NCI-H1105 treated with DMSO at 0.1 percent for 48 hours (cell line): ENCODE measurements around the gene LCT.
"Not testable (repeated sequence)": the region's sequence is repeated elsewhere in the genome, so short reads cannot be mapped to it uniquely, and the experiment has no call there.

ENCODE experiments used
- DNase-seq: peaks from one replicate; lab custom pipeline; 2025; lab: John Stamatoyannopoulos, UW

LCT gene

GRCh38 chr2:135797497-135798274 lies 39.3 kb downstream of the LCT start:
- peak; percentile 28 for DNase-seq

GRCh38 chr2:135796606-135797005 lies 40.4 kb downstream of the LCT start:
- DNase-seq = no peak

GRCh38 chr2:135795641-135796040 lies 41.3 kb downstream of the LCT start:
- DNase-seq = not testable (repeated sequence)

- DNase-seq = no peak
These were observed 44.4 kb downstream of the LCT start for GRCh38 chr2:135792401-135793150.

GRCh38 chr2:135791418-135792190 lies 45.4 kb downstream of the LCT start:
- DNase-seq = no peak

- no peak for DNase-seq
These were observed 46.6 kb downstream of the LCT start for GRCh38 chr2:135790423-135790822.

GRCh38 chr2:135786823-135787222 lies 50.2 kb downstream of the LCT start:
- no peak for DNase-seq

GRCh38 chr2:135785032-135785431 lies 52.0 kb downstream of the LCT start:
- DNase-seq = no peak

- no peak for DNase-seq
These were observed 53.5 kb downstream of the LCT start for GRCh38 chr2:135783439-135783838.

- DNase-seq = no peak
These were observed 54.8 kb downstream of the LCT start for GRCh38 chr2:135782231-135782630.

- no peak for DNase-seq
These were observed 60.6 kb downstream of the LCT start for GRCh38 chr2:135776367-135776766.

GRCh38 chr2:135775420-135775819 lies 61.6 kb downstream of the LCT start:
- no peak for DNase-seq

- no peak for DNase-seq
These were observed 63.1 kb downstream of the LCT start for GRCh38 chr2:135773917-135774316.

GRCh38 chr2:135773319-135773718 lies 63.7 kb downstream of the LCT start:
- no peak for DNase-seq

- DNase-seq = no peak
These were observed 68.1 kb downstream of the LCT start for GRCh38 chr2:135768863-135769262.

- no peak for DNase-seq
These were observed 74.5 kb downstream of the LCT start for GRCh38 chr2:135762530-135762929.

- DNase-seq = no peak
These were observed 75.0 kb downstream of the LCT start for GRCh38 chr2:135762022-135762421.

GRCh38 chr2:135756692-135757091 lies 80.3 kb downstream of the LCT start:
- no peak for DNase-seq

- DNase-seq = no peak
These were observed 81.4 kb downstream of the LCT start for GRCh38 chr2:135755573-135755972.

- no peak for DNase-seq
These were observed 91.4 kb downstream of the LCT start for GRCh38 chr2:135745545-135745944.

GRCh38 chr2:135744760-135745314 lies 92.1 kb downstream of the LCT start:
- DNase-seq = no peak

- no peak for DNase-seq
These were observed 93.1 kb downstream of the LCT start for GRCh38 chr2:135743860-135744259.
